ENCODE data around the gene SERAC1. TPM values are rescaled to one million over a fixed set of nuclear protein-coding genes. Genes with fewer than 3 reads are reported as not detected.

SERAC1 gene
- polyA plus RNA-seq, 3 donors = 2.6 to 5.6 (median 3.6) TPM

GRCh38 chr6:158092806-158093205, 75.3 kb downstream of the SERAC1 start:
- WGBS, 3 donors = 94 to 97% (median 97%) methylated on average over 9 of the region's 9 CpGs
- no peak overlapping the region for H3K27ac ChIP-seq (ENCODE audit: low read depth, low read length)

DNA sequence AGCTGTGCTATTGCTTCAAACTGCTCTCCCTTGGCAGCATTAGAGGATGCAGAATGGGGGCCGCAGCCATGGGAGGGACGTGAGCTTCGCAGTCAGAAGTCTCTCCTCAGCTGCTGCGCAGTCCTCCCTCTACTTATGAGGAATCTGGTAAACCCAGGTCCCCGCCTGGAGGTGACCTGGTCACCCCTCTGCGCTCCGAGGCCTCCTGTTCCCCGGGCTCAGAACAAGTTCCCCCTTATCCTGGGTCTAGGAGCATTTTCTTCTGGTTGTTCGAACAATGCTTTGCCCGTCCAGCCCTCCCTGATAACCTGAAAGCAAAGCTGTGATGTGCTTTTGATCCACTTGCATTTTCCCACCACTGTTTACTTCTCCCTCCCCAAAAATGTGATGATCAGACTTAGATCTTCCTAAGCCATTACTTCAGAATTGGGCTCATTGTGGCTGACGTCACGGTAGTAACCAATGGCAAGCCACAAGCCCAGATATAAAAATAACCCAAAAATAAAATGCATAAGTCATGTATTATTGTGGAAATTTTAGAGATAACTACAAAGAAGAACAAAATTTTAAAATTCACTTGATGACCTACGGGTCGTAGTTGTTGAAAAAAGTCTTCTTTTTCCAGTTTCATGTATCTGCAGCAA, 80.7 kb downstream of the SERAC1 start:
- H3K27ac ChIP-seq (ENCODE audit: low read depth, low read length) = no peak overlapping the region
- 82 to 92% (median 83%) methylated on average over 14 of the region's 14 CpGs for WGBS, 3 donors

GRCh38 chr6:158086504-158087223, 81.4 kb downstream of the SERAC1 start:
- 51 to 87% (median 58%) methylated on average over 32 of the region's 32 CpGs for WGBS, 3 donors
- H3K27ac ChIP-seq (ENCODE audit: low read depth, low read length) = no peak overlapping the region

- WGBS, 3 donors = 61 to 88% (median 68%) methylated on average over 2 of the region's 2 CpGs
- no peak overlapping the region for H3K27ac ChIP-seq (ENCODE audit: low read depth, low read length)
Observed at GRCh38 chr6:158086054-158086503, 82.0 kb downstream of the SERAC1 start.

DNA sequence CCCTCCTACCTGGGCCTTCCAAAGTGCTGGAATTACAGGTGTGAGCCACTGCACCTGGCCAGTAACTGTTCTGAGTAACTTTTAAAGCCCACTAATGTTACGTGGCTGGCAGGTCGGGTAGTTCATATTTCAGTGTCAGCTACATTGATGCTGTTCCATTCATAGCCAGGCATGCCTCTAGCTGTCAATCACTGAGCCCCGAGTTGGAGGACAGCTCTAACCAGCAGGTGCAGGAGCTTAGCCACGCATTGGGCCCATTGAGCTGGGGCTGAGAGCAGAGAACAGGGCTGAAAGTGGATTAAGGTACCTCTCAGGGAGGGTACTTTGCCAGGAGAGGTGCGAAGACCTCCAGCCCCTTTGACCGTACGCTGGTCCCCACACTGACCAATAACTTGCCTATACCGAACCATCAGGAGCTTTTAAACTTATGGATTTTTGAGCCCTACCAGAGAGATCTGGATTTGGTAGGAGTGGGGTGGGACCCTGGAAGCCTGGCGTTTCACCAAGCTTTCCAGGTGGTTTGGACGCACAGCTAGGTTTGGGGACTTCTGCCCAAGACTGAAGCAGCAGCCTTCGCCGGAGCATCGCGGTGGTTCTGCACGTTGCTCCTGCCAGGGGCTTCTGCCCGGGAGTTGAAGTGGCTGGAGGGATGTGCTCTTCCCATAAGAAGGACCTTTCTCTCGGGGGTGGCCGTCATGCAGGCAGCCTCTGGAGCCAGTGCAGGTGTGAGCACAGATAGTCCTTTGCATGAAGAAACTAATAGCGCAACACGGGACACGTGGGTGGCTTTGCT, 82.6 kb downstream of the SERAC1 start:
- 85 to 96% (median 87%) methylated on average over 21 of the region's 21 CpGs for WGBS, 3 donors

DNA sequence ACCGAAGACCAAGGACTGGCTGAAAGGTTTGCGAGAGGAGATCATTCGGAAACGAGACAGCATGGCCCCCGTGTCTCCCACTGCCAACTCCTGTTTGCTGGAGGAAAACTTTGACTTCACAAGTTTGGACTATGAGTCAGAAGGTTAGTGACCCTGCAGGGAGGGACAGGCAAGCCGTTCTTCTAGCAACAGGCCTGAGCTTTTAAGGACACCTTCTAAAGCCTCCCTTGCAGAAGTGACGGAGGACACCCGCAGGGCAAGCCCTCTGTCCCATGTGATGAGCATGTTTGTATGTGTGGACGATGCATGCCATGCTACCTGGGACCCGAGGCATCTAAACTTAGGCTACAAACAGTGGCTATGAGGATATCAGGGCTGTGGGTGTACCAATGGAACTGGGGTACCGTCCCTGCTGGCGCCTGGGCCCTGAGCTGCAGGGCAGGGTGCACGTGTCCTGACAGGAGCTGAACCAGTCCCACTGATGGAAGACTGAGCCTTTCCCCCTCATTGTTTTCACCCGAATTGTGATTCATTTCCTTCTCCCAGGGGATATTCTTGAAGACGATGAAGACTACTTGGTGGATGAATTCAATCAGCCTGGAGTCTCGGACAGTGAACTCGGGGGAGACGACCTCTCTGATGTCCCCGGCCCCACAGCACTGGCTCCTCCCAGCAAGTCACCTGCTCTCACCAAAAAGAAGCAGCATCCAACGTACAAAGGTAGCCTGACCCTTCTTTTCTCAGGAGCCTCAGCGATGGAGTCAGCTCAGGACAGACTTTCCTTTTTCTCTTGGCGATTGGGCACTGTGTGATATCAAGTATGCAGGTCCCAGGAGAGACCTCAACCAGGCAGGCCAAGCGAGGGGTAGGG, 84.4 kb downstream of the SERAC1 start:
- H3K27ac ChIP-seq (ENCODE audit: low read depth, low read length) = no peak overlapping the region
- WGBS, 3 donors = 88 to 91% (median 90%) methylated on average over 23 of the region's 23 CpGs

More for the DNA sequence above, 82.6 kb downstream of the SERAC1 start:
- H3K27ac ChIP-seq (ENCODE audit: low read depth, low read length) = no peak overlapping the region

- H3K27ac ChIP-seq (ENCODE audit: low read depth, low read length) = no peak overlapping the region
- WGBS, 3 donors = 73 to 96% (median 84%) methylated on average over 6 of the region's 6 CpGs
Observed at GRCh38 chr6:158081657-158081935, 86.5 kb downstream of the SERAC1 start.

GRCh38 chr6:158080849-158081656, 87.0 kb downstream of the SERAC1 start:
- 79 to 86% (median 82%) methylated on average over 18 of the region's 18 CpGs for WGBS, 3 donors
- no peak overlapping the region for H3K27ac ChIP-seq (ENCODE audit: low read depth, low read length)

DNA sequence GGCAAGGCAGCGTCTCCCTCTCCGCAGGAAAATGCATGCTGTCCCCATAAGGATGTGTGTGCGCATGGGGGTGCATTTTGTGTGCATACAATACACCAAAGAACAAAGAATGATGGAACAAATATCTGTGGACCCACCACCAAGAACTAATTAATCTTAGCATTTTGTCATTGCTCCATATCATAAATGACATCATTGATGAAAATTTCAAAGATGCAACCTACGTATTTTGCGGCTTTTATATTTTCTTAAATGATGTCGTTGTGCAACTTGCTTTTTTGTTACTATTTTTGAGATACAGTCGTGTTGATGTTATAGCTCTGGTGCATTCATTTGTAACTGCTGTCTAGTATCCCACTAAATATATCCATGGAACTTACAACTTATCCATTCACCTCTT, 89.7 kb downstream of the SERAC1 start:
- H3K27ac ChIP-seq (ENCODE audit: low read depth, low read length) = no peak overlapping the region
- 82 to 96% (median 88%) methylated on average over 7 of the region's 7 CpGs for WGBS, 3 donors

DNA sequence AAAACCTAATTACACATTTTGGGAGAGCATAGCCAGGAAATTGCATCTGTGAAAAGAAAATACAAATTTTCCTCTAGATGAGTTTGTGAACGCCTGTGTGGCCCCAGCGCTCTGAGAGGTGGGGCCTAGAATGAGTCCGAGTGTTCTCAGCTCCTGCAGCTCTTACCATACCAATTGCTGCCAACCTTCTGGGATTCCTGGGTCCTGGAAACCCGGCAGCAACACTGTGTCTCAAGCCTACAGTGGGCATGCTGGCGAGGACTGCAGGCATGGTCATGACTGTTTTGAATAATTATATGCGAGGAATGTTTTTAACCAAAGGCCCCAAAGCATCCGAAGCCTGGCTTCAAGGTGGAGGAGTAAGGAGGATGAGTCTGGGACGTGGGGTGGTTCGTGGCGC, 90.4 kb downstream of the SERAC1 start:
- WGBS, 3 donors = 93 to 96% (median 94%) methylated on average over 10 of the region's 10 CpGs
- no peak overlapping the region for H3K27ac ChIP-seq (ENCODE audit: low read depth, low read length)

DNA sequence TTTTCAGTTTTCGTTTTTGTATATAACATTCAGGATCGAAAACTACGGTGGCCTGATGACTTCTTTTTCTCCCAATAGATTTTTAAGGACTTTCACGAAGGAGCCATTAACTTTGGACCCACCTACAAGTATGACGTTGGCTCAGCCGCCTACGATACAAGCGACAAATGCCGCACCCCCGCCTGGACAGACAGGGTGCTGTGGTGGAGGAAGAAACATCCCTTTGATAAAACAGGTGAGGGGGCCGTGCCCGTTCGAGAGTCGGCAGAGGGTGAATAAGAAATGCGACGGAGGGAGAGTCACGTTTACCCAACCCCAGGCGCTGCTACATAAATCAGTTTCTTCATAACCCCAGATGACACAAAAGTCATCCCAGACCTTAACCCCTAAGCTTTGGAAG, 91.5 kb downstream of the SERAC1 start:
- 94 to 95% (median 95%) methylated on average over 18 of the region's 18 CpGs for WGBS, 3 donors
- H3K27ac ChIP-seq (ENCODE audit: low read depth, low read length) = no peak overlapping the region

DNA sequence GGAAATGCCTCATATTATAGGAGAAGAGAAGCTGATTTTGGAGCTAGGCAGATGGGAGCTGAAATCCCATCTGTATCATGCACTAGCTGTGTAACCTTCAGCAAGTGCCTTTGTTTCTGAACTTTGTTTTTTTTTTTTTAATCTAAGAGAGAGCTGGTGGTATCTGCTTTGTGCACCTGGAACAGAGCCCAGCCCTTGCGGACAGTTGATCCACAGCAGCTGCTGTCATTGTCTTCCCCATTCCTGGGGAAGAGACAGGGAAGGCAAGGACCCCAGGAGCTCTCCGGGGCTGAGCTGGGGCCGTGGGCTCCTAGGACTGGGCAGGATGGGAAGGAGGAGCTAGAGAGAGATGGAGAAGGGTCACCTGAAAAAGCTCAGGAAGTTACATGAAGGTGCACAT, 94.3 kb downstream of the SERAC1 start:
- 65 to 82% (median 68%) methylated on average over 3 of the region's 3 CpGs for WGBS, 3 donors
- no peak overlapping the region for H3K27ac ChIP-seq (ENCODE audit: low read depth, low read length)

DNA sequence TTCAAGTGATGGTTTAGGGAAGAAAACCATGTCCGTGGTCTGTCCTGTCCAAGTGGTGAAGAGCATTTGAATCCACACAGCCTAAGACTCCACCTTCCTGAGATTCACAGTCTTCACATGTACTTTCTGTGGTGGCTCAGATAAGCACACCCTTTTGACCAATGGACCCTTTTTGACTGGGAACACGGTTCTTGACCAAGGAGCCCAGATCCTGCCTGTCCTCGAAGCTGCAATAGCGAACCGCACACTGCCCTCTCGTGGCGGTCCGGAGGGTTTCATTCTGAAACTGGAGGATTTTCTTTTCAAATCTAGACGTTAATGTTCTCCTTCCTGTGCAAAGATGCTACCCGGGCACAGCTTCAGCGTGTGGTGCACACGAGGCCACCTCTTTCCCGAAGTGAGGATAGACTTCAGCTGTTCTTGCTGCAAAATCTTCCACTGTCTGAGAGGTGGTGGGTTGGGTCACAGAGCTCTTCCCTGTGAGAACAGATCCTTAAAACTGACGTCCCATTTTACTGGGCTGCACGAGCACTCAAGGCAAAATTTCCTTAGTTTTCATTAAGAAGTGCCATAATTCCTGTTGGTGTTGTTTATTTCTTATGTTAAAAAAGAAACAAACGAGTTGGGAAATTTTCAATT, 95.9 kb downstream of the SERAC1 start:
- no peak overlapping the region for H3K27ac ChIP-seq (ENCODE audit: low read depth, low read length)
- WGBS, 3 donors = 19 to 24% (median 21%) methylated on average over 16 of the region's 16 CpGs

GRCh38 chr6:158071121-158072082, 96.7 kb downstream of the SERAC1 start:
- H3K27ac ChIP-seq (ENCODE audit: low read depth, low read length) = no peak overlapping the region
- WGBS, 3 donors = 88 to 91% (median 89%) methylated on average over 32 to 34 of the region's 34 CpGs

GRCh38 chr6:158070513-158070912, 97.5 kb downstream of the SERAC1 start:
- 96 to 100% (median 97%) methylated on average over 10 of the region's 10 CpGs for WGBS, 3 donors
- no peak overlapping the region for H3K27ac ChIP-seq (ENCODE audit: low read depth, low read length)

DNA sequence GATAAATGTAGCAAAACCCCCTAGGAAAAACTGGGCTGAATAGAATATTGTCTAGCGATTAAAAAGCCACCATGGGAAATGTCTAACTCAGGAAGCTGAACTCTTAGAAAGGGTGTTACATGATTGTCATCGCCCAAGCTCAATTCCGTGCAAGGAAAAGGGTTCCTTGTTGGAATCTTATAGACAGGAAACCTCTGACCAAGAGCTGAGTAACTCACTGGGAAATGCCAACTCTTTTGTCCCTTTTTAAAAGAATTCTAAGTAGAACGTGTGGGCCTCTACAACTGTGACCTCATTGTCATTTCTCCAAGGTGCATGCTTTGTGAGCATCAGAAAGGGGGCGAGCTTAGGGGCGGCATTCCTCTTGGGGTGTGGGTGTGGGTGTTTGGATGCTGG, 98.3 kb downstream of the SERAC1 start:
- 78 to 86% (median 81%) methylated on average over 6 of the region's 6 CpGs for WGBS, 3 donors
- H3K27ac ChIP-seq (ENCODE audit: low read depth, low read length) = no peak overlapping the region

All from adipose tissue (tissue), 3 donors.